Hepatocyte (in vitro differentiated cells): ENCODE data around the gene TIMM22. TPM values are rescaled to one million over a fixed set of nuclear protein-coding genes. Genes with fewer than 3 reads are reported as not detected.

Experiments used
- DNase-seq: peaks from one replicate; pipeline ENCODE4 v3.0.0-alpha.2; 2016; ENCODE audit warnings: low spot score
- H2AFZ ChIP-seq: fragments of 200-600 bp; sonication (generic); 2 replicates; pipeline ENCODE4 v1.6.0; 2016; ENCODE audit warnings: antibody characterized with exemption, mild to moderate bottlenecking
- H3K27ac ChIP-seq: fragments of 200-600 bp; sonication (generic); 2 replicates; pipeline ENCODE4 v1.5.1; 2016; ENCODE audit warnings: mild to moderate bottlenecking
- H3K27me3 ChIP-seq: fragments of 200-600 bp; sonication (generic); 2 replicates; pipeline ENCODE4 v1.6.1; 2016
- H3K36me3 ChIP-seq: fragments of 200-600 bp; sonication (generic); replicated peaks from 2 replicates; pipeline ENCODE4 v1.5.1; 2016; ENCODE audit warnings: low read depth; ENCODE audit not compliant: insufficient read depth
- H3K4me1 ChIP-seq: fragments of 200-600 bp; sonication (generic); 2 replicates; pipeline ENCODE4 v1.5.1; 2016; ENCODE audit warnings: mild to moderate bottlenecking, moderate library complexity; ENCODE audit not compliant: insufficient read depth
- H3K4me2 ChIP-seq: fragments of 200-600 bp; sonication (generic); 2 replicates; pipeline ENCODE4 v1.6.0; 2016
- H3K4me3 ChIP-seq: fragments of 200-600 bp; sonication (generic); 2 replicates; pipeline ENCODE4 v1.5.1; 2016; ENCODE audit warnings: mild to moderate bottlenecking
- H3K79me2 ChIP-seq: fragments of 200-600 bp; sonication (generic); 2 replicates; pipeline ENCODE4 v1.6.0; 2017; ENCODE audit warnings: mild to moderate bottlenecking
- H3K9me2 ChIP-seq: fragments of 200-600 bp; sonication (generic); replicated peaks from 2 replicates; pipeline ENCODE4 v1.6.0; 2017; ENCODE audit warnings: mild to moderate bottlenecking; ENCODE audit not compliant: insufficient read depth
- H3K9me3 ChIP-seq: fragments of 200-600 bp; sonication (generic); 2 replicates; pipeline ENCODE4 v1.5.1; 2016; ENCODE audit warnings: low read depth, mild to moderate bottlenecking
- H4K20me1 ChIP-seq: fragments of 200-600 bp; sonication (generic); 2 replicates; pipeline ENCODE4 v1.6.0; 2016; ENCODE audit warnings: mild to moderate bottlenecking; ENCODE audit not compliant: insufficient read depth, poor library complexity, severe bottlenecking
- CTCF ChIP-seq: fragments of 200-600 bp; sonication (generic); IDR thresholded peaks from 2 replicates; pipeline ENCODE4 v1.5.1; 2016; ENCODE audit warnings: antibody characterized with exemption, mild to moderate bottlenecking; ENCODE audit not compliant: poor library complexity
- EZH2 ChIP-seq: fragments of 200-600 bp; sonication (generic); IDR thresholded peaks from 2 replicates; pipeline ENCODE4 v1.6.1; 2016; ENCODE audit warnings: antibody characterized with exemption, mild to moderate bottlenecking, borderline replicate concordance
- EZH2phosphoT487 ChIP-seq: fragments of 200-600 bp; sonication (generic); IDR thresholded peaks from one replicate; pipeline ENCODE4 v1.6.1; 2018; ENCODE audit warnings: antibody characterized with exemption, mild to moderate bottlenecking, low read depth, moderate library complexity; ENCODE audit not compliant: unreplicated experiment, severe bottlenecking
- WGBS: methylation state at CpG from one replicate; pipeline ENCODE4 v1.1.6; 2016; ENCODE audit warnings: low lambda C conversion rate; ENCODE audit errors: missing lambda C conversion rate; 5-methylcytosine and 5-hydroxymethylcytosine counted together
- polyA plus RNA-seq: library from polyadenylated mRNA; unstranded; fragments of >200 nt; fragmentation: Nextera tagmentation; extraction: Ambion mirVana; gene quantifications from 2 replicates; pipeline ENCODE4 v1.2.1, GENCODE V29; 2016
- total RNA-seq: library from RNA; depleted of rRNA; stranded (reverse); fragments of >200 nt; gene quantifications from 2 replicates; pipeline ENCODE4 v1.2.3, GENCODE V29; 2014

The TIMM22 gene
- total and polyA plus RNA-seq, 2 experiments from 2014 or later: 16.7 to 18.4 TPM

- no peak overlapping the region for H2AFZ ChIP-seq
- DNase-seq: peak; percentile 69
- H3K9me2 ChIP-seq: no peaks in the 10 kb centered on the region
- WGBS: 44% methylated on average over 8 of the region's 8 CpGs
- peaks cover 2% of the 10 kb centered on the region for H4K20me1 ChIP-seq
- H3K4me2 ChIP-seq: no peak overlapping the region
- peaks cover 1% of the 10 kb centered on the region for H3K4me1 ChIP-seq
- no peak for TF ChIP-seq EZH2phosphoT487
- TF ChIP-seq EZH2: no peak
- no peak for TF ChIP-seq CTCF
- no peaks in the 10 kb centered on the region for H3K27me3 ChIP-seq
- no peaks in the 10 kb centered on the region for H3K36me3 ChIP-seq
- H3K4me3 ChIP-seq: no peak overlapping the region
- peaks cover 84% of the 10 kb centered on the region for H3K79me2 ChIP-seq
- H3K27ac ChIP-seq: peak overlapping the region; percentile 39
- no peaks in the 10 kb centered on the region for H3K9me3 ChIP-seq
Observed at GRCh38 chr17:956905-957304, 40.0 kb upstream of the TIMM22 start.

DNA sequence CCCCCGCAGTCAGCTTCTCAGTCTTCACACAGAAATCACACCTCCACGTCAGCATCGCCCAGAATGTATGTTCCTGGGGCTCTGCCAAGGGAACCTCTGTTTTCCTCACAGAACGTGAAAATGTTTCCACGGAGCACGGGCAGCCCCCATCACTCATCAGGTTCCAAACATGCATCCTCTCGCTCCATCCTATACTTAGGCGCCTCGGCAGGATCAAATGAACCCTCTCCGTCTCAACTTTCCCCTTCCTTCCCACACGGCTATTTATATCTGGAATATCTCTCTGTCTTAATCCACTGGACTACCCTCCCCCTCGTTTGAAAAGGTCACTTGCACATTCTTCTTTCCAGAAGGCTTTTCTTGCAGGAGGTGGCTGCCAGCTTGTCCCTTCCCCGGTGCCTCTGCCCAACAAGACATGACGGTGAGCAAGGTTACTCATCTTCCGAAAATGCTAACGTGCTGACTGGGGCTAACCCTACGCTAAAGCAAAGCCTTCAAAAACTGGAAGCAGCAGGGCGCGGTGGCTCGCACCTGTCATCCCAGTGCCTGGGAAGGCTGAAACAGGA is 39.0 kb upstream of the TIMM22 start:
- peaks cover 7% of the 10 kb centered on the region for H3K4me1 ChIP-seq
- H3K9me2 ChIP-seq: no peaks in the 10 kb centered on the region
- H3K27ac ChIP-seq: no peak overlapping the region
- H3K4me2 ChIP-seq: no peak overlapping the region
- H3K79me2 ChIP-seq: peaks cover 90% of the 10 kb centered on the region
- H4K20me1 ChIP-seq: peaks cover 6% of the 10 kb centered on the region
- TF ChIP-seq EZH2phosphoT487 (no peak), EZH2 (no peak), CTCF (no peak)
- no peaks in the 10 kb centered on the region for H3K36me3 ChIP-seq
- DNase-seq: no peak
- WGBS: 80% methylated on average over 20 of the region's 20 CpGs
- no peak overlapping the region for H3K4me3 ChIP-seq
- no peaks in the 10 kb centered on the region for H3K9me3 ChIP-seq
- H2AFZ ChIP-seq: no peak overlapping the region
- no peaks in the 10 kb centered on the region for H3K27me3 ChIP-seq

- peaks cover 6% of the 10 kb centered on the region for H4K20me1 ChIP-seq
- no peak for DNase-seq
- WGBS: 92% methylated on average over 31 of the region's 31 CpGs
- no peak overlapping the region for H3K4me3 ChIP-seq
- TF ChIP-seq EZH2 (no peak), EZH2phosphoT487 (no peak), CTCF (no peak)
- peaks cover 90% of the 10 kb centered on the region for H3K79me2 ChIP-seq
- H3K27me3 ChIP-seq: no peaks in the 10 kb centered on the region
- H3K4me2 ChIP-seq: no peak overlapping the region
- no peaks in the 10 kb centered on the region for H3K9me2 ChIP-seq
- H3K27ac ChIP-seq: no peak overlapping the region
- H3K4me1 ChIP-seq: peaks cover 17% of the 10 kb centered on the region
- H3K9me3 ChIP-seq: no peaks in the 10 kb centered on the region
- no peak overlapping the region for H2AFZ ChIP-seq
- H3K36me3 ChIP-seq: no peaks in the 10 kb centered on the region
Observed at GRCh38 chr17:958712-959451, 38.0 kb upstream of the TIMM22 start.
